ENCODE data around the gene POLR2F.

Gene POLR2F

GRCh38 chr22:37979782-37980181, 26.3 kb downstream of the POLR2F start (continued):
- no peak for TF ChIP-seq TSHZ1 (tag by site-specific recombination; IDR thresholded peaks at IDR 0.05; ENCODE audit: borderline replicate concordance)

GRCh38 chr22:37981282-37982011, 27.9 kb downstream of the POLR2F start:
- no peaks in the 10 kb centered on the region for H3K4me1 ChIP-seq (ENCODE audit: control insufficient read depth, insufficient read depth, low read length)
- TF ChIP-seq ZFHX2 (tag by site-specific recombination; conservative IDR thresholded peaks at IDR 0.05): no peak
- no peak for TF ChIP-seq ZSCAN18 (tag by site-specific recombination; IDR thresholded peaks at IDR 0.05)
- no peak overlapping the region for H3K4me3 ChIP-seq (ENCODE audit: low read depth, low read length)
- H3K27ac ChIP-seq (ENCODE audit: extremely low read depth, low read depth, low read length): no peak overlapping the region
- CTCF ChIA-PET: interaction anchor here (0.7 to 4.7 kb wide), 2 partner anchors 16 to 135 kb away, joined by 3 to 22 read pairs; no protein-coding TSS in a partner anchor
- POLR2A ChIA-PET: no interaction called here
- no peaks in the 10 kb centered on the region for H3K36me3 ChIP-seq (ENCODE audit: control insufficient read depth in 2 of 2, insufficient read depth in 1 of 2, low read length in 2 of 2)
- H3K9me3 ChIP-seq (ENCODE audit: control insufficient read depth, insufficient read depth, low read depth, low read length): no peaks in the 10 kb centered on the region

GRCh38 chr22:37982151-37982785, 28.8 kb downstream of the POLR2F start:
- H3K27ac ChIP-seq (ENCODE audit: extremely low read depth, low read depth, low read length): no peak overlapping the region
- ChIA-PET POLR2A (no interaction called here), CTCF (interaction anchor here (4.7 kb wide), 1 partner anchor 17 kb away, joined by 22 read pairs; no protein-coding TSS in a partner anchor)
- no peak overlapping the region for H3K4me3 ChIP-seq (ENCODE audit: low read depth, low read length)
- no peaks in the 10 kb centered on the region for H3K9me3 ChIP-seq (ENCODE audit: control insufficient read depth, insufficient read depth, low read depth, low read length)
- TF ChIP-seq ZNF18 (tag by site-specific recombination; IDR thresholded peaks at IDR 0.05): no peak
- no peak for TF ChIP-seq ZNF394 (tag by site-specific recombination; IDR thresholded peaks at IDR 0.05; ENCODE audit: borderline replicate concordance)
- no peak for TF ChIP-seq ZNF76 (tag by site-specific recombination; IDR thresholded peaks at IDR 0.05; ENCODE audit: borderline replicate concordance, low read depth)
- TF ChIP-seq ZNF776 (tag by site-specific recombination; IDR thresholded peaks at IDR 0.05; ENCODE audit: borderline replicate concordance): no peak
- no peak for TF ChIP-seq ZNF423 (tag by site-specific recombination; IDR thresholded peaks at IDR 0.05)
- TF ChIP-seq GLIS1 (tag by site-specific recombination; IDR thresholded peaks at IDR 0.05): peak; percentile 40
- no peak for TF ChIP-seq ZNF214 (tag by site-specific recombination; IDR thresholded peaks at IDR 0.05; ENCODE audit: borderline replicate concordance)
- TF ChIP-seq ZIC2 (tag by site-specific recombination; IDR thresholded peaks at IDR 0.05): peak; percentile 42
- 0 out of 2 replicates have a peak, but pooled peaks have one; percentile 12 for TF ChIP-seq ZFHX2 (tag by site-specific recombination; conservative IDR thresholded peaks at IDR 0.05)
- no peaks in the 10 kb centered on the region for H3K4me1 ChIP-seq (ENCODE audit: control insufficient read depth, insufficient read depth, low read length)
- peaks cover 0 to 1% of the 10 kb centered on the region in 2 experiments; a peak in 1 of 3 replicates for H3K36me3 ChIP-seq (ENCODE audit: control insufficient read depth in 2 of 2, insufficient read depth in 1 of 2, low read length in 2 of 2)
